Spinal cord (tissue), 10 donors: ENCODE data around the gene PLXDC1. TPM values are rescaled to one million over a fixed set of nuclear protein-coding genes. Genes with fewer than 3 reads are reported as not detected.

Source experiments
- DNase-seq, 6 donors: peaks; one replicate each; pipeline versions ENCODE4 v3.0.0 to v3.0.0-alpha.2; 2013 to 2015; ENCODE audit warnings: low spot score in 6 of 6, low read depth in 4 of 6
- H3K27ac ChIP-seq: one replicate; pipeline ENCODE4 v1.5.1; 2013; ENCODE audit warnings: low read depth, low read length, control low read depth
- H3K27me3 ChIP-seq: one replicate; pipeline ENCODE4 v1.6.1; 2013; ENCODE audit warnings: low read length; ENCODE audit not compliant: control insufficient read depth, insufficient read depth
- H3K36me3 ChIP-seq: one replicate; pipeline ENCODE4 v1.6.1; 2013; ENCODE audit warnings: low read length; ENCODE audit not compliant: control insufficient read depth, insufficient read depth
- H3K4me1 ChIP-seq: one replicate; pipeline ENCODE4 v1.6.1; 2013; ENCODE audit warnings: low read length; ENCODE audit not compliant: control insufficient read depth, insufficient read depth
- H3K4me3 ChIP-seq: one replicate; pipeline ENCODE4 v1.5.1; 2013; ENCODE audit warnings: low read depth, low read length, control low read depth
- H3K9me3 ChIP-seq: one replicate; pipeline ENCODE4 v1.6.1; 2013; ENCODE audit warnings: low read length; ENCODE audit not compliant: control insufficient read depth, insufficient read depth
- WGBS: methylation state at CpG from one replicate; pipeline ENCODE4 v1.1.5; 2013; ENCODE audit warnings: missing lambda C conversion rate; ENCODE audit not compliant: insufficient coverage; 5-methylcytosine and 5-hydroxymethylcytosine counted together
- polyA plus RNA-seq, 2 donors: library from polyadenylated mRNA; unstranded; fragments of 120-200 nt; gene quantifications; one replicate each; pipeline ENCODE4 v1.2.1, GENCODE V29; 2013; ENCODE audit not compliant: insufficient read length in 2 of 2
- total RNA-seq, 2 donors: library from RNA; depleted of rRNA in 1 of 2; stranded (reverse); fragments of 120-200 nt in 1 of 2; fragments of >200 nt in 1 of 2; gene quantifications; one replicate each; pipeline versions ENCODE4 v1.2.3 to v1.2.4, GENCODE V29; 2013 to 2014
- donor health status: healthy.

The PLXDC1 gene
- total and polyA plus RNA-seq, 4 donors: 10.1 to 47.1 (median 25.6) TPM

DNA sequence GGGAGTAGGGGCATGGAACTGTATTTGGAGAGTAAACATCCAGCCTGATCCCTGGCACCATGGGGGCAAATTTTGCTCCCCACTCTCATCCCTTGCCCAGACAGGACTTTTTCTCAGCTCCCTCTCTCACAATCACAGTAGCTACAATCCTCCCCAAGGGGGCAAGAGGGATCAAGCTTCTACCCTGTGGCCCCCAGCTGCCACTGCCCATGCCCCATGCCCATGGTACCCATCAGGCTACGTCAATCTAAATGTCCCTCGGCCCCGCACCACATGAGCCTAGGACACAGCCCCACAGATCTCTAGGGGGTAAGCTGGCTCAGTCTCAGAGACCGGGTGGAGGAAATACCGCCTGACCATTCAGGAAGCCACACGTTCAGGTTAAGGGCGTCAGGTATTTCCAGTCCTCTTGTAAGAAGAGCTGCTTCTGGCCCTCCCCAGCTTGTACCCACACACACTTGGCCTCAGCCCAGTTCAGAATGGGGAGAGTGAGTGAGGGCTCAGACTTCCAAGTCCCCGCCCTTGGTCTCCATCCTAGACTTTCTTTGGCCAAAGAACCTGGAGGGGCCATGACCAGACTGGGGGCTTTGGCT lies 44.2 kb upstream of the PLXDC1 start:
- DNase-seq: no peak
- Histone ChIP-seq H3K9me3 (no peaks in the 10 kb centered on the region), H3K4me1 (peaks cover 55% of the 10 kb centered on the region), H3K27me3 (no peaks in the 10 kb centered on the region), H3K27ac (peak overlapping the region; percentile 72), H3K36me3 (peaks cover 41% of the 10 kb centered on the region), H3K4me3 (peak overlapping the region; percentile 29)
- 45% methylated on average over 7 of the region's 8 CpGs for WGBS

DNA sequence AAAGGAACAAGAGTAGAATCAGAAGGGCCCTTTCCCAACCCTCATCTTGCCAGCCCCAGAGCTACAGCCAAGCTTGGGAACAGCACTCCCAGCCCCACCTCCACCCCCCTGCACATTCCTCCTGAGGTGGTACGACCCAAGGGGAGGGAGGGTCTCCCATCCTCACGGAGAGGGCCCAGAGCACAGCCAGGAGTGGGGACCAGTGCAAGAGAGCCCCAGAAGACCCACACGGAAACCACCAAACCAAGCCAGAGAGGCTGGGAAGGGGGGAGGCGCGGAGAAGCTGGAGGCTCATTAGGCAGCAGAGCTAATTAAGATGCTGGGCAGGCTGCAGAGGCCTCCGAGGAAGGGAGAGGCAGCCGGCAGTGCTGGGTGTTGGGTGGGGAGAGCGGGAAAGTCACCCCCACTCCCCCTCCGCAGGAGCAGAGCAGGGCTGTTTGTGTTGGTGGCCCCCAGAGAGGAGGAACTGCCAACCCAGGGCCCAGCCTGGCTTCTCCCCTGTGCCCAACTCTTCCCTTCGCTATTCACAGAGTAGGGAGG lies 43.6 kb upstream of the PLXDC1 start:
- no peaks in the 10 kb centered on the region for H3K9me3 ChIP-seq
- H3K4me1 ChIP-seq: peaks cover 55% of the 10 kb centered on the region
- 28% methylated on average over 4 of the region's 10 CpGs for WGBS
- peak overlapping the region; percentile 72 for H3K27ac ChIP-seq
- H3K36me3 ChIP-seq: peaks cover 47% of the 10 kb centered on the region
- H3K4me3 ChIP-seq: peak overlapping the region; percentile 29
- peak in 2 of 6 donors; percentile 76 to 81 for DNase-seq
- H3K27me3 ChIP-seq: no peaks in the 10 kb centered on the region

DNA sequence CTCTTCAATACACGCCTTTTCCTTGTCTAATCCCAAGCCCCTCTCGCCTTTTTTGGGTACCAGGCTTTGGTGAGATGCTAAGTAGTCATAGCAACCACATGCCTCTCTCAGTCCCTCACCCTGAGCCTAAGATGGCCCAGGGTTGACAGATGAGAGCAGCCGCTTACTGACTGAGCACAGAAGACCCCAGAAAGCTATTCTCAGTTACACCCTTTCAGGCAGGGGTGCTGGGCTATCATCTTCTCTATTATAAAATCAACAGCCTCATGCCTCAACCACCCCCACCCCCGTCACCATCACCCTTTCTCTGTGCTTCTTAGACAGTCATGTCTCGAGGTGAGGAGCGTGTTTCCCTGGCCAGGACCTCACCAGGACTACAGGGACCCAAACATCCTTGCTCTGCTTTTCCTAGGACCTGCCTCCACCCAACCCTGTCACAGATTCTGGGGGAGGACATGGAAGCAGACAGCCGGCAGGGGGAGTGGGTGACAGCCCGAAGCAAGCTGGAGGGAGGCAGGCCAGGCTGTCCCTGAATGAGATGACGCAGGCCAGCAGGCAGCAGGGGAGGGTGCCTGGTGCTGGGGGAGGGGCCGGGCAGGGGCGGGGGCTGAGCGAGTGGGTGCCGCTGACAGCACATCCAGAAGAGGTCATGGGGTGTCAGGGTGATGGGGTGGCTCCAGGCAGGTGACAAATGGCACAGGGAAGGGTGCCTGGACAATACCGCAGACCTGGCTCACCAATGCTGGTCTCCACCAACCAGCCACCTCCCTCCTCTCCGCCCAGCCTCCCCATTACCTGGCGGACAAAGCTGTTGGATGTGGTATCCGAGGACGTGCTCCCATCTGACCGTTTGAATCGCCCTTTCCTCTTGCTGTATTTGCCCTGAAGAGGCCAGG lies 42.9 kb upstream of the PLXDC1 start:
- H3K4me3 ChIP-seq: peak overlapping the region; percentile 29
- 35% methylated on average over 17 of the region's 20 CpGs for WGBS
- no peaks in the 10 kb centered on the region for H3K27me3 ChIP-seq
- peak overlapping the region; percentile 72 for H3K27ac ChIP-seq
- H3K4me1 ChIP-seq: peaks cover 52% of the 10 kb centered on the region
- no peaks in the 10 kb centered on the region for H3K9me3 ChIP-seq
- DNase-seq: peak in 2 of 6 donors; percentile 79 to 82
- peaks cover 52% of the 10 kb centered on the region for H3K36me3 ChIP-seq

DNA sequence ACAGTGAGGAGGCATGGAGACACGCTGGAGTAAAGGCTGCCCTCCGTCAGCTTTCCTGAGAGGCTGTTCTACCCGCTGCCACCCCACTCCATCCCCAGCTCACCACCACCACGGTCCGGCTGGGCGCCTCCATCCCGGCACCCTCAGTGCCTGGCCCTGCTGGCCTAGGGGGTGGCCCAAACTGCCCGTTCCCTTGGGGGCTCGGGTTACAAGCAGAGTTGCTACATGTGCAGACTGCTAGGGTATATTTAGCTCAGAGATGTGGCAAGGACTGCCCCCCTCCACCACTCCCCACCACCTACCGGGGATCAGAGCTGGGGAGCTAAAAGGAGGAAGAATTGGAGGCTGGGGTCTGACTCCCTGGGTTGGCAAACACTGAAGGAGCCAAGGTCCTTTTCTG lies 41.9 kb upstream of the PLXDC1 start:
- no peaks in the 10 kb centered on the region for H3K9me3 ChIP-seq
- no peak overlapping the region for H3K4me3 ChIP-seq
- H3K4me1 ChIP-seq: peaks cover 50% of the 10 kb centered on the region
- WGBS: 82% methylated on average over 6 of the region's 10 CpGs
- no peak overlapping the region for H3K27ac ChIP-seq
- H3K36me3 ChIP-seq: peaks cover 57% of the 10 kb centered on the region
- H3K27me3 ChIP-seq: no peaks in the 10 kb centered on the region
- no peak for DNase-seq

DNA sequence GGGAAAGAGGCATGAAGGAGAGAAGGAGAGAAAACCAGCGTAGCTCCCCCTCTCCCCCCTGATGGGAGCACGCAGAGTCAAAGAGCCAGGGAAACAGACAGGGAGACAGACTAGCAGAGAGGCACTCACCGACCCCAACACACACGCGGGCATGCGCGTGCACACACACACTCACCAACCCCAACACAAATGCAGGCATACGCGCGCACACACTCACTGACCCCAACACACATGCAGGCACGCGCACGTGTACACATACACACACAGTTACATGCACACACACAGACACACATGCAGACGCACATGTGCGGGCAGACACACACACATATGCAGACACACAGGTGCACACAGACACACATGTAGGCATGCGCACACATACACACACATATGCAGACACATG lies 41.5 kb upstream of the PLXDC1 start:
- H3K36me3 ChIP-seq: peaks cover 62% of the 10 kb centered on the region
- no peaks in the 10 kb centered on the region for H3K27me3 ChIP-seq
- no peak overlapping the region for H3K4me3 ChIP-seq
- WGBS: 96% methylated on average over 14 of the region's 16 CpGs
- H3K4me1 ChIP-seq: peaks cover 46% of the 10 kb centered on the region
- DNase-seq: no peak
- no peak overlapping the region for H3K27ac ChIP-seq
- H3K9me3 ChIP-seq: no peaks in the 10 kb centered on the region

DNA sequence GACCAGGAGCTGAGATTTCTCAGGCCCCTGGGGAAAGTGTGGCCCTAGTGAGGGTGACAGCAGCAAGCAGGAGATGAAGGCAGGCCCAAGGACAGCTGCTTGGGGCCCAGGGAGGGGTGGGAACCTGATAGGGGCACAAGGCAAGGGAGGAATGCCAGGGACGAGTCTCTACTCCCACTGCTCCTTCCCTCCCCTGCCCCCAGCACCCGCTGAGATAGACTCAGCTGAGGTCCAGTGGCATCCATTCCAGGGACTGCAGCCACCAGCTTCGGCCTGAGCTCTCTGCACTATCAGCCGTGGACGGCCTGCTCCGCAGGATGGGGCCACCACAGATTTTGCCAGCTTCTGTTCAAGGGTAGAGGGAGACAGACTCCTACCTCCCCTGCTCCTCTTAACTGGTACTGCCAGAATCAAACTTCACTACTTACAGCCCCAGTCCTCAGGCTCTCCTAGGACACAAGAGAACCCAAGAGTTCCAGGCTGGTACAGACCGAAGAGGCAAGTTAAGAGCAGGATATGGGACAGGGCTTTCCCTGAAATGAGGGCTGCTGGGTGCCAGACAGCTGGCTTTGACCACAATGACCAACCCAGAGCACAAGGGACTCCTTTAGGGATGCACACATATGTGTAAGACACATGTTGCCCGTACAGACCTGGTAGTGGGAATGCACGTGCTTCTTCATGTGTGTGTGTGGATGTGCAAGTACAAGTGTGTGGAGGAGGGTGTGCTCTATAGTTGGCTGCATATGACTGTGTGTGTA lies 40.5 kb upstream of the PLXDC1 start:
- no peaks in the 10 kb centered on the region for H3K27me3 ChIP-seq
- no peaks in the 10 kb centered on the region for H3K9me3 ChIP-seq
- 93% methylated on average over 8 of the region's 9 CpGs for WGBS
- H3K4me3 ChIP-seq: no peak overlapping the region
- peaks cover 41% of the 10 kb centered on the region for H3K4me1 ChIP-seq
- H3K27ac ChIP-seq: no peak overlapping the region
- H3K36me3 ChIP-seq: peaks cover 71% of the 10 kb centered on the region
- DNase-seq: no peak

DNA sequence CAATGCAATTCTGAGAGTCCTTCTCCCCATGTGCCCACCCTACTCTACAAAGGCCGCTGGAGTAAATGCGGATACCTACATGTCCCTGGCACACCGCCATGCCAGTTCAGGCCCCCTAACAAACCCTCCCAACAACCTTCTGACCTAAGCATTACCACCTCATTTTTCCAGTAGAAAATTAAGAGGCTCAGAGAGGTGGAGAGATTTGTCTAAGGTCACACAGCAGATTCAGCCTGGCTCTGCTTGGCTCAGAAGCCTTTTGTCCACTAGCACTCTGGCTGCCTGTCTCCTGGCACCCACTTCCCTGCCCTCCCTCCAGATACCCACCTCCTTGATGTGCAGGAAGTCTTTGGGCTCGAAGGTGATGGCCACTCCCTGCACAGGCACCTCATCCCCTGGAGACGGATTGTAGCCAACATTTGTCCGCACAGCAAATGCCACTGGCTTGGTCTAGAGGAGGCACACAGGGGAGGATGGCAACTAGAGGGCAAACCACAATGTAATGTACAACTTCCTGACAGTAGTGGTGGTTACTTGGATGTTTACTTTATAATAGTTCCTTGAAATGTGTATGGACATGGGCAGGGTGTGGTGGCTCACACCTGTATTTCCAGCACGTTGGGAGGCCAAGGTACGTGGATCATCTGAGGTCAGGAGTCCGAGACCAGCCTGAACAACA lies 35.9 kb upstream of the PLXDC1 start:
- Histone ChIP-seq H3K4me3 (no peak overlapping the region), H3K9me3 (no peaks in the 10 kb centered on the region), H3K27me3 (no peaks in the 10 kb centered on the region), H3K4me1 (no peaks in the 10 kb centered on the region), H3K27ac (no peak overlapping the region), H3K36me3 (peaks cover 88% of the 10 kb centered on the region)
- 100% methylated on average over 3 of the region's 9 CpGs for WGBS
- DNase-seq: no peak

DNA sequence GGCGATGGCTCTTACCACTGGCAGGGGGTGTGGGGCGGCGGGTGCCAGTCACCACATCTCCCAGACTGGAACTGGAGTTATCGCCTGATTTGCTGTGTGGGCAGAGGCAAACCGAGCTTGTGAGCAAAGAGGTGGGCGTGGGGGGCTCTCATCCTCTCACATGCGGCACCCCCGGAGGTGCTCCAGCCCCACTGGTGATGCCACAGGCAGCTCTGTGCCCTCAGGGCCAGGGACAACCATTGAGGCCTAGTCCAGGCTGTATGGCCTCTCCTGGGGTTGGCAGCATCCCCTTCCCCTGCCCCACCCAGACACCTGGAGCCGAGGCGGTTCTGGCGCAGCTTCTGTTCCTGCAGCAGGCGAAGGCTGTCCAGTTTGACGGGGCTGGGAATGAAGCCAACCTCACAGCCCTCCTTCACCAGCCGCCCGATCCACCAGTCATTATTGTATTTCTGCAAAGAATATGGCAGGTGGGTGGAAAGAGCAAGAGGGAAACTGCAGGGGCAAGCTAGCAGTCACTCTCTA lies 35.1 kb upstream of the PLXDC1 start:
- no peaks in the 10 kb centered on the region for H3K4me1 ChIP-seq
- H3K27ac ChIP-seq: no peak overlapping the region
- H3K4me3 ChIP-seq: no peak overlapping the region
- H3K27me3 ChIP-seq: no peaks in the 10 kb centered on the region
- H3K36me3 ChIP-seq: peaks cover 87% of the 10 kb centered on the region
- no peaks in the 10 kb centered on the region for H3K9me3 ChIP-seq
- DNase-seq: no peak
- WGBS: 85% methylated on average over 12 of the region's 15 CpGs

DNA sequence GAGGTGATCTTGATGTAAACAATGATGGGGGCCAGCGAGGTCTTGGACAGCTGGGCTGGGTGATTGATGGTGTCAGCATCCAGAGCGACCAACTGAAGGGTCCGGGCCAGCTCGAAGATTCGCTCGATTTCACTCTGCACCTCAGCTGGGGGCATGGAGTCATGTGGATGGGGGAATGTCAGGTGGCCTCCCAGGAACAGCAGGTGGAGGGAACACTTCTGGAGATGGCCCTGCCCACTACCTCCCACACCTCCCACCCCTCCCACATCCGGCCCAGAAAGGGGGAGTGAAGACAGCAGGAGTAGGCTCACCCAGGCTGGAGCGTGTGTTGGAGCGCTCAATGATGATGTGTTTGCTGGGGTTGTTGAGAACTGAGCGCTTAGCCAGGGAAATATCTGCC lies 32.3 kb upstream of the PLXDC1 start:
- Histone ChIP-seq H3K27me3 (no peaks in the 10 kb centered on the region), H3K9me3 (no peaks in the 10 kb centered on the region), H3K4me1 (no peaks in the 10 kb centered on the region), H3K27ac (no peak overlapping the region), H3K4me3 (no peak overlapping the region), H3K36me3 (peaks cover 88% of the 10 kb centered on the region)
- WGBS: 85% methylated on average over 8 of the region's 10 CpGs
- no peak for DNase-seq
